Calu3 (cell line): Measurements from ENCODE around the gene ZDHHC6. TPM values are rescaled to one million over a fixed set of nuclear protein-coding genes. Genes with fewer than 3 reads are reported as not detected.

Source experiments
- BruUV-seq: library from RNA; stranded (reverse); fragments of 400-500 nt; replicated peaks from 2 replicates; lab custom pipeline; 2021; lab: Mats Ljungman, UMichigan
- CTCF ChIA-PET: fragments of 300-600 bp; sonication (Branson Sonifier 250); formaldehyde crosslinking; loops from one replicate; lab custom pipeline; 2022; ENCODE audit warnings: antibody characterized with exemption; lab: Charles Lee
- DNase-seq: peaks from one replicate; pipeline ENCODE4 v3.0.0; 2022
- H3K27ac Mint-ChIP-seq: one replicate; pipeline ENCODE4 v1.8.0; 2022; ENCODE audit warnings: mixed read lengths; ENCODE audit not compliant: unreplicated experiment
- H3K27me3 Mint-ChIP-seq: one replicate; pipeline ENCODE4 v1.8.0; 2022; ENCODE audit warnings: mixed read lengths; ENCODE audit not compliant: unreplicated experiment
- H3K36me3 Mint-ChIP-seq: one replicate; pipeline ENCODE4 v1.8.0; 2022; ENCODE audit warnings: mild to moderate bottlenecking, moderate library complexity, mixed read lengths; ENCODE audit not compliant: insufficient read depth, unreplicated experiment
- H3K4me1 Mint-ChIP-seq: one replicate; pipeline ENCODE4 v1.8.0; 2022; ENCODE audit warnings: mild to moderate bottlenecking, low read depth, mixed read lengths; ENCODE audit not compliant: unreplicated experiment
- H3K4me3 Mint-ChIP-seq: one replicate; pipeline ENCODE4 v1.8.0; 2022; ENCODE audit warnings: mild to moderate bottlenecking, low read depth, moderate library complexity, mixed read lengths; ENCODE audit not compliant: unreplicated experiment
- H3K9me3 Mint-ChIP-seq: one replicate; pipeline ENCODE4 v1.8.0; 2022; ENCODE audit warnings: low read depth, mixed read lengths; ENCODE audit not compliant: unreplicated experiment
- CTCF ChIP-seq: fragments of 200-600 bp; IDR thresholded peaks from one replicate; pipeline ENCODE4 v1.8.0; 2022; ENCODE audit warnings: antibody characterized with exemption; ENCODE audit not compliant: unreplicated experiment
- intact Hi-C: fragments of 100-400 bp; cut with micrococcal nuclease; formaldehyde crosslinking; loops from one replicate; pipeline ENCODE4 v1.10.0; 2022; ENCODE audit not compliant: unreplicated experiment
- total RNA-seq: library from RNA; stranded (reverse); gene quantifications from 2 replicates; pipeline ENCODE4 v1.2.3, GENCODE V29; 2022

The ZDHHC6 gene
- total RNA-seq, 1 experiment from 2014 or later: 28.7 TPM

GRCh38 chr10:112441520-112441919 lies 5.2 kb downstream of the ZDHHC6 start:
- no peaks in the 10 kb centered on the region for H3K9me3 Mint-ChIP-seq
- no peak overlapping the region for H3K4me3 Mint-ChIP-seq
- intact Hi-C loops: no loop called here
- no peaks in the 10 kb centered on the region for H3K4me1 Mint-ChIP-seq
- no peak for DNase-seq
- CTCF ChIA-PET: no interaction called here
- BruUV-seq: no TSS peak
- H3K36me3 Mint-ChIP-seq: peaks cover 14% of the 10 kb centered on the region
- no peak overlapping the region for H3K27ac Mint-ChIP-seq
- TF ChIP-seq CTCF: no peak
- H3K27me3 Mint-ChIP-seq: no peaks in the 10 kb centered on the region

- no peak overlapping the region for H3K4me3 Mint-ChIP-seq
- H3K27ac Mint-ChIP-seq: no peak overlapping the region
- no TSS peak for BruUV-seq
- H3K36me3 Mint-ChIP-seq: peaks cover 5% of the 10 kb centered on the region
- H3K4me1 Mint-ChIP-seq: no peaks in the 10 kb centered on the region
- no peak for TF ChIP-seq CTCF
- H3K9me3 Mint-ChIP-seq: no peaks in the 10 kb centered on the region
- no peak for DNase-seq
- intact Hi-C loops: loop anchor here (5.0 kb wide), 3 partner anchors 106 to 256 kb away; partner anchors contain the start of gene GPAM
- no peaks in the 10 kb centered on the region for H3K27me3 Mint-ChIP-seq
- CTCF ChIA-PET: no interaction called here
Measured at GRCh38 chr10:112438356-112438755, 8.4 kb downstream of the ZDHHC6 start.

GRCh38 chr10:112434988-112435619 lies 11.6 kb downstream of the ZDHHC6 start:
- CTCF ChIA-PET: interaction anchor here (0.9 to 1.5 kb wide), 6 partner anchors 30 to 320 kb away, joined by 3 to 8 read pairs (median 4); partner anchors contain the start of gene ACSL5

DNA sequence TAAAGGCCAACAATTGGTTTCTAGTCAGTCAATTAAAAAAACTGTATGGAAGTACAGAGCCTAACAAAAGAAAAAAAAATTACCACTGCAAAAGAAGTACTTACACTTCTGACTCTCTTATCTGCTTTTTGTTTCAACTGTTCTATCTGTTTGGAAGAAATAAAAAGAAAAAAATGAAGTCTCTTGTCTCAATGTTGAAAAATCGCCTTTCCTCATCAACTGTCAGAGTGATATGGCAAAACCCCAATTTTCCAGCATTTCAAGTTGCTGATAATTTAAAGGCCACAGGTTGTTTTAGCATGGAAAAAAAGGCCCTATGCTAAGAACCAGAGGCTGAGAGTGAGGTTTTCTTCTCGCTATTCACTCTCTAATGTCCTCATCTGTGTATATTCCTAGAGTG lies 13.6 kb downstream of the ZDHHC6 start:
- H3K27ac Mint-ChIP-seq: no peak overlapping the region
- H3K4me1 Mint-ChIP-seq: no peaks in the 10 kb centered on the region
- no peaks in the 10 kb centered on the region for H3K27me3 Mint-ChIP-seq
- no peak for DNase-seq
- no peak overlapping the region for H3K4me3 Mint-ChIP-seq
- CTCF ChIA-PET: no interaction called here
- intact Hi-C loops: no loop called here
- peaks cover 12% of the 10 kb centered on the region for H3K36me3 Mint-ChIP-seq
- no TSS peak for BruUV-seq
- H3K9me3 Mint-ChIP-seq: no peaks in the 10 kb centered on the region
- TF ChIP-seq CTCF: no peak

More at GRCh38 chr10:112434988-112435619, 11.6 kb downstream of the ZDHHC6 start:
- H3K4me3 Mint-ChIP-seq: no peak overlapping the region
- H3K27ac Mint-ChIP-seq: no peak overlapping the region
- no TSS peak for BruUV-seq
- peak; percentile 35 for TF ChIP-seq CTCF
- DNase-seq: no peak
- H3K4me1 Mint-ChIP-seq: no peaks in the 10 kb centered on the region
- intact Hi-C loops: loop anchor here (5.0 kb wide), 3 partner anchors 103 to 253 kb away; partner anchors contain the start of gene GPAM
- peaks cover 6% of the 10 kb centered on the region for H3K36me3 Mint-ChIP-seq
- H3K9me3 Mint-ChIP-seq: no peaks in the 10 kb centered on the region
- H3K27me3 Mint-ChIP-seq: no peaks in the 10 kb centered on the region
